SIG-M5 treated with dmso at 0.1 percent for 504 hours (cell line): ENCODE results near the gene WDR43.

Source experiments
- DNase-seq: peaks from one replicate; lab custom pipeline; 2025; ENCODE audit not compliant: unreplicated experiment; lab: John Stamatoyannopoulos, UW

The WDR43 gene

GRCh38 chr2:28991460-28991859, 97.0 kb downstream of the WDR43 start:
- no peak for DNase-seq

- peak; percentile 3 for DNase-seq
Measured at GRCh38 chr2:28993206-28993960, 98.9 kb downstream of the WDR43 start.

- DNase-seq = no peak
Measured at GRCh38 chr2:28994074-28994473, 99.6 kb downstream of the WDR43 start.

- DNase-seq = no peak
Measured at GRCh38 chr2:28994679-28995078, 100.2 kb downstream of the WDR43 start.

- DNase-seq = no peak
Measured at GRCh38 chr2:28995765-28996750, 101.6 kb downstream of the WDR43 start.

GRCh38 chr2:28997237-28997846, 102.9 kb downstream of the WDR43 start:
- no peak for DNase-seq
